Left renal cortex interstitium (tissue), 4 donors: ENCODE data around the gene OOSP2. TPM values are rescaled to one million over a fixed set of nuclear protein-coding genes. Genes with fewer than 3 reads are reported as not detected.

Experiments used
- DNase-seq, 4 donors: peaks; one replicate each; pipeline ENCODE4 v3.0.0-alpha.2; 2013; ENCODE audit warnings: low read depth in 4 of 4, low spot score in 2 of 4, missing footprints in 1 of 4
- polyA plus RNA-seq, 4 donors: library from polyadenylated mRNA; unstranded; fragments of 120-200 nt; gene quantifications; one replicate each; pipeline ENCODE4 v1.2.1, GENCODE V29; 2013; ENCODE audit not compliant: insufficient read length in 4 of 4

The OOSP2 gene
- polyA plus RNA-seq, 4 donors, result not detected

DNA sequence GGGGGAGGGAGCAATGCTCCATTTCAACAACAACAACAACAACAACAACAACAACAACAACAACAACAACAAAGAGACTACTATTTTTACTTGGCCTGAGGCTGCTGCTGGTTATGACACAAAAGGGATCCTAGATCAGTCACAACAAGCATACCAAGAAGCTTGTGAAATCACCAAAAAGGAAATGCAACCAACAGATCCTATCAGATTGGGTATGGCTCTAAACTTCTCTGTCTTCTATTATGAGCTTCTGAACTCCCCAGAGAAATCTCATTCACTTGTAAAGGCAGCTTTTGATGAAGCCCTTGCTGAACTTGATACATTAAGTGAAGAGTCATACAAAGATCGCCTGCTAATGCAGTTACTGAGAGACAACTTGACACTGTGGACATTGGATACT is 37.8 kb downstream of the OOSP2 start:
- no peak for DNase-seq

DNA sequence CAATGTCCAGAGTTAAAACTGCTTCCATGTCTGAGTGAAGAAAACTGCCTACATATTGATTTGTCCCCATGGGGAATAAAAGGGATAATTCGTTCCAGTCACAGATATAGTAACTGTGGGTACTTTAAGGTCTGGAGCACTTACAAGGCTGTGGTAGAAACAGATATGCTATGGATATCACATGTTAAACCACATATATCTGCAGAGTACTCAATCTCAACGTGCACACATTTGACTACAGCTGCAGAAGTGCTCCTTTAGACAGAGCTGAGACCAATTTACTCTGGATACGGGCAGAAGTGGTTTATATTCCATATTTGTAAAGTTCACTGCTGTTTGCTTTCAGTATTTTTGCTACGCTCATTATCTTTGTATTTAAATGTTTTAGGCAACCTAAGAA is 38.5 kb downstream of the OOSP2 start:
- no peak for DNase-seq

DNA sequence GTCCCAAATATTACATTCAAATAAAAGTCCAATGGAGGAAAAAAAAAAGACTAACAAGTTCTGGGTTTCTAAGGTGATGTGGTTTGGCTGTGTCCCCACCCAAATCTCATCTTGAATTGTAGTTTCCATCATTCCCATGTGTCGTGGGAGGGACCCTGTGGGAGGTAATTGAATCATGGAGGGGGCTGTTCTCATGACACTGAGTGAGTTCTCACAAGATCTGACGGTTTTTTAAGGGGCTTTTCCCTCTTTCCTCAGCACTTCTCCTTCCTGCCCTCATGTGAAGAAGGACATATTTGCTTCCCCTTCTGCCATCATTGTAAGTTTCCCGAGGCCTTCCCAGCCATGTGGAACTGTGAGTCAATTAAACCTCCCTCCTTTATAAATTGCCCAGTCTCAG is 40.3 kb downstream of the OOSP2 start:
- DNase-seq, result no peak

DNA sequence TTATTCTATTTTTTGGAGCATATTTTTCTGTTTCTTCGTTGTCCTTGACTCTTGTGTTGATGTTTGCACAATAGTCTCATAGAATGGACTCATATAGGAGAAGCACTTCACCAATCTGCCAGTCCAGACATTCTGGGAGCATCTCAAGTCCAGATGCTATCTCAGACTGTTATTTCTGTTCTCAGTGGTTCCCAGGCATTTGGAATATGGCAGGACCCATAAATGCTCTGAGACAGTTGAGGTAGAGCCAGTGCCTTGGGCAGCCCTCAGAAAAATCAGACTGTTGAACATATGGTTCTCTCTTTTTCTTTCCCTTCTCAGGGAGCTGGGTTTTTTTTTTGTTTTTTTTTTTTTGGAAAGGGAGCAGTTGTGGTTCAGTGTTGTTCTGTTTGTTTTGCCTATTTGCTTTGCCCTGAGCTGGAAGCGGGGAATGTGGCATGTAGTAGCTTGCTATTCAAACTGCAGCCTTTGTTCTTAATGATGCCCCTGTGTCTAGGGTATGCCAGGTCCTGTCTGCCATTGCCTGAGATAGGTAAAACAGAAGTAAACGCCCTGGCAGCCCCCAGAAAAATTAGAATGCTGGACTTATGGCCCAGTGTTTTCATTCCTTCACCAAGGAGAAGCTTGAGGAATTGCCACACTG is 44.5 kb downstream of the OOSP2 start:
- DNase-seq, result no peak

DNA sequence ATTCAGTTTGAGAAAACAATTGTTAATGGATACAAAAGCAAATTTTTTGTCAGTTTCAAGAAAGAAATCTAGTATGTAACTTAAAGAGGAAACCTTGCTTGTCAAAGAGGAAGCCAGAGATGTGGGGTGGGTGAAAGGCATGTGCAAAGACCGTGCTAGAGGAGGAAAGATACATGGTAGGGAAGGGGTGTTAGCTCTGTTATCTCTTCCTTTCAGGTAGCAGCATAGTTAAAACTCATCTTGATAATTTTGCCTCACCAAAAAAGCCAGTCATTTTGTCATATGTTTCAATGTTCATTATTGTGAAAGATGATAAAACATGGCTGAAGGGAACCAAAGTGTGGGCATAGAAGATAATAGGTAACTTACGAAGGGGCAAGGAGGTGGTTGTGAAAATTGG is 45.7 kb downstream of the OOSP2 start:
- DNase-seq, result no peak

DNA sequence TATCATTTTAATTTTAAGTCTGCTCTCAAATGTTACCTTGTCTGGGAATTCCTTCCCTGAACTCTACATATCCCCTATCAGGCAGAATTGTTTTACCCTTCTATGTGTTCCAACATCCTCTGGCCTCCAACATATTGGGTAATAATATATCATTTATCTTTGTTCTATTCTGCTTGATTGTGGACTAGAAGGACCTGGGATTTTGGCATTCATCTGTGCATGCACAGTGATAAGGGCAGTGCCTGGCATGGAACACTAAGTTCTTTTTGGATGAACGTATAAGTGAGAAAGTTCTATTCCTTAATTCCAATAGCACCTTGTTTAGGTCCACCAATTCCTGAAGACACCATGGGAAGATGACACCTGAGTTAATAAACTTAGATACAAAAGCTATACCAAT is 47.0 kb downstream of the OOSP2 start:
- DNase-seq, result no peak

DNA sequence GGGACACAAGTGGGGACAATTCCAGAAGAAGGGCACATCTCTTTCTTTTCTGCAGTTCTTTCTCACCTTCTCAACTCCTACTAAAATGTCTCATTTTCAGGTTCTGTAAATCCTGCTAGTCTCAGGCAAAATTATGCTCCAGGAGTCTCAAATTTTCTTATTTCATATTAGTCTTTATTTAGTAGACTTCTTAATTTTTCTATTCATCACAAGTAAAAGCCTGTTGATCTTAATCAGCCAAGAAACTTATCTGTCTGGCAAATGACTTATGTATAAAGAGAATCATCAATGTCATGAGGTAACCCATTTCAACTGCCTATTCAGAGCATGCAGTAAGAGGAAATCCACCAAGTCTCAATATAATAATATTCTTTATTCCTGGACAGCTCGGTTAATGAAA is 48.2 kb downstream of the OOSP2 start, which contains the start of gene MS4A2:
Gene MS4A2 (plus strand): TSS at position 301 of the 400 bp plus-strand sequence. CDS start 102 bp downstream, outside the sequence.
- DNase-seq, result no peak

DNA sequence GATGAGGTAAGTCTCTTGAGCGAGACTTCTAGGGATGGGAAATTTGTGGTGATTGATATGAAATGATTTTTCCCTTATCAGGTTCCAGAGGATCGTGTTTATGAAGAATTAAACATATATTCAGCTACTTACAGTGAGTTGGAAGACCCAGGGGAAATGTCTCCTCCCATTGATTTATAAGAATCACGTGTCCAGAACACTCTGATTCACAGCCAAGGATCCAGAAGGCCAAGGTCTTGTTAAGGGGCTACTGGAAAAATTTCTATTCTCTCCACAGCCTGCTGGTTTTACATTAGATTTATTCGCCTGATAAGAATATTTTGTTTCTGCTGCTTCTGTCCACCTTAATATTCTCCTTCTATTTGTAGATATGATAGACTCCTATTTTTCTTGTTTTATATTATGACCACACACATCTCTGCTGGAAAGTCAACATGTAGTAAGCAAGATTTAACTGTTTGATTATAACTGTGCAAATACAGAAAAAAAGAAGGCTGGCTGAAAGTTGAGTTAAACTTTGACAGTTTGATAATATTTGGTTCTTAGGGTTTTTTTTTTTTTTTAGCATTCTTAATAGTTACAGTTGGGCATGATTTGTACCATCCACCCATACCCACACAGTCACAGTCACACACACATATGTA is 55.4 kb downstream of the OOSP2 start:
- DNase-seq, result no peak

DNA sequence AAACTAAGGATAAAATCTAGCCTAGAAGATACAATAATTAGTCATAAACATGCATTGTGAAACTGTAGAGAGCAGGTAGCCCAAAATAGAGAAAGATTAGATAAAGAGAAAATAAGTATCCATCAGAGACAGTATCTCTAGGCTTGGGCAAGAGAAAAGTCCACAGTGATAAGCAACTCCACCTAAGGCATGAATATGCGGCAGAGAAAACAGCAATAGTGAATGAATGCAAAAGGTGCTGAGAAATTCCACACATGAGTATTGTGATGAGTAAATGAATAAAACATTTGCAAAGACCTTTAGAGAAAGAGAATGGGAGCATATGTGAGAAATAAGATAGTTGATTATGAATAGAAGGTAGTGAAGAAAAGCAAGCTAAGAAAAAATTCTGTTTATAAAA is 57.0 kb downstream of the OOSP2 start:
- DNase-seq, result no peak

Other genes with a start within 250 kb of the OOSP2 start
- 10 to 100 TPM; 60.0 to 66.8 (median 61.6) TPM for gene MRPL16, start 229.6 kb upstream of the OOSP2 start, polyA plus RNA-seq
- gene CBLIF, start 194.9 kb upstream of the OOSP2 start, polyA plus RNA-seq, result under 1 TPM in 2 of 4 donors, not detected in 2; 0.11 to 0.21 TPM
- gene TCN1, start 173.9 kb upstream of the OOSP2 start, polyA plus RNA-seq, result under 1 TPM in 1 of 4 donors, not detected in 3; 0.30 TPM
- gene OOSP3, start 161.6 kb upstream of the OOSP2 start, polyA plus RNA-seq, result under 1 TPM in 2 of 4 donors, not detected in 2; 0.18 to 0.21 TPM
- gene OOSP1, start 102.0 kb upstream of the OOSP2 start, polyA plus RNA-seq, result under 1 TPM in 2 of 4 donors, not detected in 2; 0.31 to 0.33 TPM
- gene OOSP4A, start 76.4 kb upstream of the OOSP2 start, polyA plus RNA-seq, result under 1 TPM in 1 of 4 donors, not detected in 3; 0.27 TPM
- not detected for gene OOSP4B, start 23.2 kb upstream of the OOSP2 start, polyA plus RNA-seq
- 1 to 10 TPM in 1 of 4 donors, under 1 TPM in 3; 0.19 to 1.1 (median 0.66) TPM for gene MS4A3, start 16.3 kb downstream of the OOSP2 start, polyA plus RNA-seq
- gene MS4A2, start 48.3 kb downstream of the OOSP2 start, polyA plus RNA-seq, result under 1 TPM; 0.05 to 0.11 (median 0.09) TPM
- 10 to 100 TPM; 10.8 to 20.2 (median 15.0) TPM for gene MS4A6A, start 142.7 kb downstream of the OOSP2 start, polyA plus RNA-seq
- gene MS4A4E, start 202.7 kb downstream of the OOSP2 start, polyA plus RNA-seq, result 1 to 10 TPM in 2 of 4 donors, under 1 TPM in 2; 0.92 to 1.4 (median 1.0) TPM
- gene MS4A4A, start 240.3 kb downstream of the OOSP2 start, polyA plus RNA-seq, result 1 to 10 TPM; 4.6 to 7.8 (median 6.3) TPM